ENCODE results near the gene NPAS2.

Gene NPAS2

GRCh38 chr2:100929147-100929546, 109.2 kb downstream of the NPAS2 start:
- H3K4me3 ChIP-seq (ENCODE audit: control insufficient read depth, low read depth, low read length), result no peak overlapping the region
- no peak for DNase-seq (ENCODE audit: low read depth)
- TF ChIP-seq, protein P1, sequence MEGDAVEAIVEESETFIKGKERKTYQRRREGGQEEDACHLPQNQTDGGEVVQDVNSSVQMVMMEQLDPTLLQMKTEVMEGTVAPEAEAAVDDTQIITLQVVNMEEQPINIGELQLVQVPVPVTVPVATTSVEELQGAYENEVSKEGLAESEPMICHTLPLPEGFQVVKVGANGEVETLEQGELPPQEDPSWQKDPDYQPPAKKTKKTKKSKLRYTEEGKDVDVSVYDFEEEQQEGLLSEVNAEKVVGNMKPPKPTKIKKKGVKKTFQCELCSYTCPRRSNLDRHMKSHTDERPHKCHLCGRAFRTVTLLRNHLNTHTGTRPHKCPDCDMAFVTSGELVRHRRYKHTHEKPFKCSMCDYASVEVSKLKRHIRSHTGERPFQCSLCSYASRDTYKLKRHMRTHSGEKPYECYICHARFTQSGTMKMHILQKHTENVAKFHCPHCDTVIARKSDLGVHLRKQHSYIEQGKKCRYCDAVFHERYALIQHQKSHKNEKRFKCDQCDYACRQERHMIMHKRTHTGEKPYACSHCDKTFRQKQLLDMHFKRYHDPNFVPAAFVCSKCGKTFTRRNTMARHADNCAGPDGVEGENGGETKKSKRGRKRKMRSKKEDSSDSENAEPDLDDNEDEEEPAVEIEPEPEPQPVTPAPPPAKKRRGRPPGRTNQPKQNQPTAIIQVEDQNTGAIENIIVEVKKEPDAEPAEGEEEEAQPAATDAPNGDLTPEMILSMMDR (IDR thresholded peaks at IDR 0.05; ENCODE audit: control insufficient read depth, insufficient read depth, low read depth, low read length, missing control alignments), result no peak

- TF ChIP-seq, protein P1 (IDR thresholded peaks at IDR 0.05; ENCODE audit: control insufficient read depth, insufficient read depth, low read depth, low read length, missing control alignments), result no peak
- no peak for DNase-seq (ENCODE audit: low read depth)
- no peak overlapping the region for H3K4me3 ChIP-seq (ENCODE audit: control insufficient read depth, low read depth, low read length)
These were observed 114.8 kb downstream of the NPAS2 start for GRCh38 chr2:100934504-100935371.

DNA sequence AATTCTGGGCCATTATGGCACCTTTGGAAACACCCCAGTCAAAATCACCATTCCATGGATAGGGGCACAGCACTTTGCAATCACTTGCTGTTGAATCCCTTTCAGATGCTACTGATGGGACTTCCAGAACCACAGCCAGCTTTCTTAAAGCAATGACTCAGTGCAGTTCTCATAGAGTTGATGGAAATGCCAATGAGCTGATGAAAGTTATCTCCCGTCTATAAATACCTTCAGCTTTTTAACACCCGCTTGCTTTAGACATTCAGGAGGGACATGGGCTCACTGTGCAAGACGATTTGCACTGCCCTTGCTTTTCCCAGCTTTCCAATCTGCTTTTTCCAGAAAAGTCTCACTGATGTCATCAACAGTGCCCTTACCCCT, 115.4 kb downstream of the NPAS2 start:
- TF ChIP-seq, protein P1 (IDR thresholded peaks at IDR 0.05; ENCODE audit: control insufficient read depth, insufficient read depth, low read depth, low read length, missing control alignments), result no peak
- no peak overlapping the region for H3K4me3 ChIP-seq (ENCODE audit: control insufficient read depth, low read depth, low read length)
- peak; percentile 52 for DNase-seq (ENCODE audit: low read depth)

GRCh38 chr2:100936070-100936741, 116.3 kb downstream of the NPAS2 start:
- H3K4me3 ChIP-seq (ENCODE audit: control insufficient read depth, low read depth, low read length), result no peak overlapping the region
- TF ChIP-seq, protein P1 (IDR thresholded peaks at IDR 0.05; ENCODE audit: control insufficient read depth, insufficient read depth, low read depth, low read length, missing control alignments), result no peak
- no peak for DNase-seq (ENCODE audit: low read depth)

- TF ChIP-seq, protein P1 (IDR thresholded peaks at IDR 0.05; ENCODE audit: control insufficient read depth, insufficient read depth, low read depth, low read length, missing control alignments), result no peak
- no peak overlapping the region for H3K4me3 ChIP-seq (ENCODE audit: control insufficient read depth, low read depth, low read length)
- DNase-seq (ENCODE audit: low read depth), result no peak
These were observed 117.1 kb downstream of the NPAS2 start for GRCh38 chr2:100936972-100937542.

GRCh38 chr2:100938031-100939026, 118.4 kb downstream of the NPAS2 start:
- DNase-seq (ENCODE audit: low read depth), result no peak
- H3K4me3 ChIP-seq (ENCODE audit: control insufficient read depth, low read depth, low read length), result no peak overlapping the region
- TF ChIP-seq, protein P1 (IDR thresholded peaks at IDR 0.05; ENCODE audit: control insufficient read depth, insufficient read depth, low read depth, low read length, missing control alignments), result no peak

All from AG09309 (cell line).